ENCODE measurements around the gene MFNG.

Gene MFNG

GRCh38 chr22:37420686-37421467 is 65.3 kb downstream of the MFNG start:
- DNase-seq = no peak

DNA sequence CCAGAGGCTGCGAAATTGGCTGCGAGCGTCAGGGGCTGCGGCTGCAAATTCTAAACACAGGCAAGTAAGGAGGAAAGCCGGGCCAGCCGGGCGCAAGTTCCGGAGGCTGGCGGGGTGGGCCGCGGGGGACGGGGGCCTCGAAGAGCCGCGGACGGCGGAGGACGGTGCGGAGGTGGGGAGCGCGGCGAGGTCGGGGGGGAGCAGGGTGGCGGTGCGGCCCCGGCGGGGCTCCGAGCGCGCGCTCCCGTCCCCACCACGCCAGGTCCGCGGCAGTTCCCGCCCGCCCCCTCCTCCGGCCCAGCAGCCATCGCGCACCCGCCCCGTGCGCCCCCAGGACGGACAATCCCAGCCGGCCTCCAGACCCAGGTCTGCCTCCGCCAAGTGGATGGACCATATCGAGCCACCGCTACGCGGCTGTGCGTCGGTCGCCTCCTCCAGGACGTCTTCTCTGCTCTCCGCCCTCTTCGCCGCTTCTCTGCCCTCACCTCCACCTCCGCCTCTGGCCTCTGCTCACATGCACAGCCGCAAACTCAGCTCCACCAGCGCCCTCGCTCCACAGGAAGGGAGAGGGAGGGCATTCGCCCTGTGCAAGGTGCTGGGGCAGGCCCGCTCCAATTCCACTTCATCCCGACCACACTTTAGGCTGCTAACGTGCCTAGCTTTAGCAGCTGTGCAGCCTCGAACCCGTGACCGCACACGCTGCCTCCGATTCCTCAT is 66.1 kb downstream of the MFNG start:
- DNase-seq = no peak

GRCh38 chr22:37419370-37419968 is 66.7 kb downstream of the MFNG start:
- no peak for DNase-seq

Measured in KG1 (cell line).